ENCODE measurements around the gene KLK2.
"Not testable (repeated sequence)": the region's sequence is repeated elsewhere in the genome, so short reads cannot be mapped to it uniquely, and the experiment has no call there.

Gene KLK2

GRCh38 chr19:50896089-50896590 is 22.9 kb downstream of the KLK2 start:
- DNase-seq, result not testable (repeated sequence)

- no peak for DNase-seq
Measured at GRCh38 chr19:50896591-50897190, 23.5 kb downstream of the KLK2 start.

GRCh38 chr19:50897191-50897607 is 24.0 kb downstream of the KLK2 start:
- DNase-seq, result no peak

GRCh38 chr19:50897612-50898011 is 24.4 kb downstream of the KLK2 start:
- DNase-seq, result no peak

- DNase-seq, result no peak
Measured at GRCh38 chr19:50898018-50898417, 24.8 kb downstream of the KLK2 start.

- DNase-seq, result no peak
Measured at GRCh38 chr19:50899569-50899968, 26.3 kb downstream of the KLK2 start.

GRCh38 chr19:50902640-50903039 is 29.4 kb downstream of the KLK2 start:
- DNase-seq, result no peak

GRCh38 chr19:50906217-50906616 is 33.0 kb downstream of the KLK2 start:
- DNase-seq, result no peak

- DNase-seq, result no peak
Measured at GRCh38 chr19:50908336-50908735, 35.1 kb downstream of the KLK2 start.

GRCh38 chr19:50909240-50910070 is 36.2 kb downstream of the KLK2 start:
- no peak for DNase-seq

GRCh38 chr19:50910722-50911121 is 37.5 kb downstream of the KLK2 start:
- DNase-seq, result no peak

- DNase-seq, result no peak
Measured at GRCh38 chr19:50911206-50912101, 38.2 kb downstream of the KLK2 start, which contains the start of gene KLK4. TSS of gene KLK4 (minus strand) at chr19:50911395. CDS start at chr19:50910738, 657 bp downstream.

- DNase-seq, result no peak
Measured at GRCh38 chr19:50912102-50912599, 38.9 kb downstream of the KLK2 start.

GRCh38 chr19:50912727-50913716 is 39.8 kb downstream of the KLK2 start:
- DNase-seq, result no peak

- no peak for DNase-seq
Measured at GRCh38 chr19:50916069-50916468, 42.8 kb downstream of the KLK2 start.

- no peak for DNase-seq
Measured at GRCh38 chr19:50921426-50922316, 48.4 kb downstream of the KLK2 start.

GRCh38 chr19:50922317-50922853 is 49.1 kb downstream of the KLK2 start:
- DNase-seq, result no peak

- DNase-seq, result no peak
Measured at GRCh38 chr19:50924586-50924985, 51.3 kb downstream of the KLK2 start.

GRCh38 chr19:50925734-50926133 is 52.5 kb downstream of the KLK2 start:
- DNase-seq, result no peak

- DNase-seq, result no peak
Measured at GRCh38 chr19:50926144-50926543, 52.9 kb downstream of the KLK2 start.
